HCT116 (cell line): ENCODE results near the gene BRS3. TPM values are rescaled to one million over a fixed set of nuclear protein-coding genes. Genes with fewer than 3 reads are reported as not detected.

Experiments
- ATAC-seq: fragments of 200-7000 bp; cut with Tn5 transposase; 2 replicates; pipeline ENCODE4 v1.9.1; 2020; ENCODE audit warnings: mild to moderate bottlenecking, moderate library complexity
- BruUV-seq: library from RNA; stranded (reverse); fragments of 400-500 nt; replicated peaks from 2 replicates; lab custom pipeline; 2021; lab: Mats Ljungman, UMichigan
- CTCF ChIA-PET: fragments of 300-600 bp; sonication (Branson Sonifier 250); formaldehyde crosslinking; loops from one replicate; lab custom pipeline; 2021; ENCODE audit warnings: antibody characterized with exemption; lab: Charles Lee
- POLR2A ChIA-PET: fragments of 300-600, 350-600 bp; sonication (Branson Sonifier 250); formaldehyde crosslinking; loops from one replicate; lab custom pipeline; 2021; ENCODE audit warnings: antibody characterized with exemption; lab: Charles Lee
- RAD21 ChIA-PET, 2 experiments: fragments of 300-600 bp; sonication (Branson Sonifier 250); formaldehyde crosslinking; loops; one replicate each; lab custom pipeline; 2023; ENCODE audit warnings: low total read pairs in 2 of 2; ENCODE audit not compliant: uncharacterized antibody in 2 of 2, unreplicated experiment in 2 of 2, low non-redundant PET in 1 of 2; lab: Charles Lee
- DNase-seq: peaks from one replicate; pipeline ENCODE4 v3.0.0-alpha.2; 2010; ENCODE audit warnings: low read depth, low spot score
- H2AFZ ChIP-seq: fragments of 200-600 bp; shearing (Covaris generic), sonication (generic); 2 replicates; pipeline ENCODE4 v1.6.1; 2017; ENCODE audit warnings: low read depth, mixed run types, mixed read lengths, antibody characterized with exemption, low read length; ENCODE audit not compliant: poor library complexity, severe bottlenecking
- H3K27ac ChIP-seq: 2 replicates; pipeline ENCODE4 v1.5.1; 2012; ENCODE audit warnings: low read depth, low read length
- H3K27me3 ChIP-seq: fragments of 200-600 bp; sonication (generic); 2 replicates; pipeline ENCODE4 v1.6.1; 2016; ENCODE audit warnings: mixed run types, low read length, mixed read lengths; ENCODE audit not compliant: insufficient read depth
- H3K36me3 ChIP-seq, 2 experiments: fragments of 200-500 bp in 1 of 2; fragments of 200-600 bp in 1 of 2; sonication (Bioruptor generic) in 1 of 2; sonication (generic) in 1 of 2; 2 replicates each; pipeline versions ENCODE4 v1.5.1 to v1.6.1; 2014 to 2016; ENCODE audit warnings: low read length in 2 of 2, inconsistent platforms in 1 of 2, mixed read lengths in 1 of 2, mixed run types in 1 of 2; ENCODE audit not compliant: insufficient read depth in 2 of 2, control insufficient read depth in 1 of 2
- H3K4me1 ChIP-seq, 2 experiments: fragments of 200-600 bp in 1 of 2; sonication (generic) in 1 of 2; 2 replicates each; pipeline versions ENCODE4 v1.5.1 to v1.6.1; 2012 to 2017; ENCODE audit warnings: low read length in 2 of 2, inconsistent platforms in 1 of 2, mild to moderate bottlenecking in 1 of 2, mixed read lengths in 1 of 2, mixed run types in 1 of 2, moderate library complexity in 1 of 2; ENCODE audit not compliant: insufficient read depth in 2 of 2, control insufficient read depth in 1 of 2
- H3K4me2 ChIP-seq: fragments of 200-600 bp; sonication (generic); 2 replicates; pipeline ENCODE4 v1.6.1; 2017; ENCODE audit warnings: mixed run types, low read length, mixed read lengths
- H3K4me3 ChIP-seq, 2 experiments: fragments of 200-600 bp in 1 of 2; sonication (generic) in 1 of 2; replicated peaks in 1 of 2; 2 replicates each; pipeline ENCODE4 v1.5.1; 2011 to 2016; ENCODE audit warnings: low read length in 2 of 2, control low read depth in 1 of 2, low read depth in 1 of 2, mild to moderate bottlenecking in 1 of 2, mixed read lengths in 1 of 2, mixed run types in 1 of 2
- H3K79me2 ChIP-seq: fragments of 200-600 bp; sonication (generic); 2 replicates; pipeline ENCODE4 v1.6.1; 2017; ENCODE audit warnings: mild to moderate bottlenecking, mixed run types, low read length, moderate library complexity, mixed read lengths; ENCODE audit not compliant: insufficient read depth
- H3K9ac ChIP-seq: fragments of 200-600 bp; sonication (generic); 2 replicates; pipeline ENCODE4 v1.6.1; 2016; ENCODE audit warnings: low read length, mixed read lengths
- H3K9me2 ChIP-seq: fragments of 200-600 bp; sonication (generic), shearing (Covaris generic); 2 replicates; pipeline ENCODE4 v1.6.1; 2017; ENCODE audit warnings: mixed run types, mild to moderate bottlenecking, moderate library complexity; ENCODE audit not compliant: insufficient read depth
- H3K9me3 ChIP-seq, 2 experiments: fragments of 200-500 bp in 1 of 2; fragments of 200-600 bp in 1 of 2; sonication (Bioruptor generic) in 1 of 2; sonication (generic) in 1 of 2; 2 replicates each; pipeline ENCODE4 v1.6.1; 2014 to 2017; ENCODE audit warnings: low read length in 2 of 2, mixed read lengths in 2 of 2, inconsistent platforms in 1 of 2, low read depth in 1 of 2, mild to moderate bottlenecking in 1 of 2, mixed run types in 1 of 2, moderate library complexity in 1 of 2; ENCODE audit not compliant: control insufficient read depth in 1 of 2, insufficient read depth in 1 of 2
- H4K20me1 ChIP-seq: fragments of 200-600 bp; sonication (generic), shearing (Covaris generic); 2 replicates; pipeline ENCODE4 v1.6.1; 2017; ENCODE audit warnings: mixed run types, mild to moderate bottlenecking, moderate library complexity; ENCODE audit not compliant: insufficient read depth
- EGR1 ChIP-seq: IDR thresholded peaks from 2 replicates; pipeline ENCODE4 v1.6.1; 2012; ENCODE audit warnings: low read depth
- EZH2 ChIP-seq: fragments of 200-600 bp; sonication (generic); IDR thresholded peaks from 2 replicates; pipeline ENCODE4 v1.6.1; 2017; ENCODE audit warnings: antibody characterized with exemption, mixed run types
- POLR2A ChIP-seq: IDR thresholded peaks from 2 replicates; pipeline ENCODE4 v1.7.0; 2011; ENCODE audit warnings: borderline replicate concordance; ENCODE audit not compliant: insufficient read depth, insufficient read length; ENCODE audit errors: extremely low read depth
- RAD21 ChIP-seq: IDR thresholded peaks from 2 replicates; pipeline ENCODE4 v1.6.1; 2012; ENCODE audit warnings: low read depth, mild to moderate bottlenecking
- SP1 ChIP-seq: IDR thresholded peaks from 2 replicates; pipeline ENCODE4 v1.6.1; 2012; ENCODE audit warnings: low read depth
- intact Hi-C: fragments of 100-400 bp; cut with micrococcal nuclease; formaldehyde crosslinking; loops from 2 replicates; pipeline ENCODE4 v1.10.0; 2022
- total RNA-seq: library from RNA; stranded (reverse); gene quantifications from one replicate; pipeline ENCODE4 v1.2.1, GENCODE V29; 2021; ENCODE audit not compliant: unreplicated experiment
- TF ChIP-seq, protein P1 (sequence below): IDR thresholded peaks from 2 replicates; pipeline ENCODE4 v1.6.1; 2012
- TF ChIP-seq, protein P2 (sequence below): IDR thresholded peaks from 2 replicates; pipeline ENCODE4 v1.6.1; 2011; ENCODE audit warnings: mild to moderate bottlenecking, low read length, moderate library complexity; ENCODE audit not compliant: insufficient replicate concordance; ENCODE audit errors: extremely low read depth
- TF ChIP-seq, protein P3 (sequence below), 3 experiments: fragments of 200-600 bp in 1 of 3; sonication (generic) in 1 of 3; IDR thresholded peaks in 2 of 3; conservative IDR thresholded peaks in 1 of 3; 2 replicates each; pipeline ENCODE4 v1.5.1; 2012 to 2017; ENCODE audit warnings: low read depth in 2 of 3, low read length in 2 of 3, antibody characterized with exemption in 1 of 3, borderline replicate concordance in 1 of 3, control low read depth in 1 of 3, mild to moderate bottlenecking in 1 of 3, mixed read lengths in 1 of 3, mixed run types in 1 of 3, moderate library complexity in 1 of 3; ENCODE audit not compliant: insufficient read depth in 1 of 3

The BRS3 gene
- total RNA-seq, 1 experiment from 2014 or later: not detected

DNA sequence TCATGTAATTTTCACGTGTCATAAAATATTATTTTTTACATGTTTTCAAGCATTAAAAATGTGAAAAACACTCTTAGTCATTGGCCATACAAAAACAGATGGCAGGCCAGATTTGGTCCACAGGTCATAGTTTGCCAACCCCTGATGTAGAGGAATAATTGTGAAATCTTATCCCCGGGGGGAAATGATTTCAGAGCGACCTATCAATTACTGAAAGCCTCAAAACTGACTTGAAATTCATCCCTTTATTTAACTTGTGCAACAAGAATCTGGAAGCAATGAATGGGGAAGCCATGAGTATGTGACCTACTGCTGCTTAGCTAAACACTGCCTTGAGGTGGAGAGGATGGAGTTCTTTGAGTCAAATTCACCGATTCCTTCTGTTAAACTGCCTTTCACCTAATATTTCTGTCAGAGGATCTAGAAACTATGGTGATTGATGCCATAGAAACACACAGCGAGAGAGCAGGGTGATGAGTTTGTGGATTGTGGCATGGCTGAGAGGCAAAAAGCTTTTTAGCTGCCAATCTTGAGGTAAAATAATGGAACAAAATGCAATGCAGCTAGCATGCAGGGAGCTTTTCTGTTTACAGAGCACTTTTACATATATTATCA, 30.3 kb upstream of the BRS3 start:
- Histone ChIP-seq H3K4me2 (no peak overlapping the region), H3K79me2 (no peaks in the 10 kb centered on the region), H3K36me3 (no peaks in the 10 kb centered on the region), H2AFZ (no peak overlapping the region), H4K20me1 (no peaks in the 10 kb centered on the region), H3K4me3 (no peak overlapping the region), H3K9ac (no peak overlapping the region), H3K27me3 (no peaks in the 10 kb centered on the region), H3K9me3 (no peaks in the 10 kb centered on the region), H3K4me1 (no peaks in the 10 kb centered on the region), H3K9me2 (no peaks in the 10 kb centered on the region), H3K27ac (no peak overlapping the region)
- POLR2A ChIA-PET: no interaction called here
- TF ChIP-seq EZH2: no peak
- TF ChIP-seq POLR2A: no peak
- no peak for TF ChIP-seq RAD21
- TF ChIP-seq, protein P1, sequence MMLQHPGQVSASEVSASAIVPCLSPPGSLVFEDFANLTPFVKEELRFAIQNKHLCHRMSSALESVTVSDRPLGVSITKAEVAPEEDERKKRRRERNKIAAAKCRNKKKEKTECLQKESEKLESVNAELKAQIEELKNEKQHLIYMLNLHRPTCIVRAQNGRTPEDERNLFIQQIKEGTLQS: no peak
- no peak for TF ChIP-seq SP1
- TF ChIP-seq, protein P2, sequence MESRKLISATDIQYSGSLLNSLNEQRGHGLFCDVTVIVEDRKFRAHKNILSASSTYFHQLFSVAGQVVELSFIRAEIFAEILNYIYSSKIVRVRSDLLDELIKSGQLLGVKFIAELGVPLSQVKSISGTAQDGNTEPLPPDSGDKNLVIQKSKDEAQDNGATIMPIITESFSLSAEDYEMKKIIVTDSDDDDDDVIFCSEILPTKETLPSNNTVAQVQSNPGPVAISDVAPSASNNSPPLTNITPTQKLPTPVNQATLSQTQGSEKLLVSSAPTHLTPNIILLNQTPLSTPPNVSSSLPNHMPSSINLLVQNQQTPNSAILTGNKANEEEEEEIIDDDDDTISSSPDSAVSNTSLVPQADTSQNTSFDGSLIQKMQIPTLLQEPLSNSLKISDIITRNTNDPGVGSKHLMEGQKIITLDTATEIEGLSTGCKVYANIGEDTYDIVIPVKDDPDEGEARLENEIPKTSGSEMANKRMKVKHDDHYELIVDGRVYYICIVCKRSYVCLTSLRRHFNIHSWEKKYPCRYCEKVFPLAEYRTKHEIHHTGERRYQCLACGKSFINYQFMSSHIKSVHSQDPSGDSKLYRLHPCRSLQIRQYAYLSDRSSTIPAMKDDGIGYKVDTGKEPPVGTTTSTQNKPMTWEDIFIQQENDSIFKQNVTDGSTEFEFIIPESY: no peak
- TF ChIP-seq, protein P3, sequence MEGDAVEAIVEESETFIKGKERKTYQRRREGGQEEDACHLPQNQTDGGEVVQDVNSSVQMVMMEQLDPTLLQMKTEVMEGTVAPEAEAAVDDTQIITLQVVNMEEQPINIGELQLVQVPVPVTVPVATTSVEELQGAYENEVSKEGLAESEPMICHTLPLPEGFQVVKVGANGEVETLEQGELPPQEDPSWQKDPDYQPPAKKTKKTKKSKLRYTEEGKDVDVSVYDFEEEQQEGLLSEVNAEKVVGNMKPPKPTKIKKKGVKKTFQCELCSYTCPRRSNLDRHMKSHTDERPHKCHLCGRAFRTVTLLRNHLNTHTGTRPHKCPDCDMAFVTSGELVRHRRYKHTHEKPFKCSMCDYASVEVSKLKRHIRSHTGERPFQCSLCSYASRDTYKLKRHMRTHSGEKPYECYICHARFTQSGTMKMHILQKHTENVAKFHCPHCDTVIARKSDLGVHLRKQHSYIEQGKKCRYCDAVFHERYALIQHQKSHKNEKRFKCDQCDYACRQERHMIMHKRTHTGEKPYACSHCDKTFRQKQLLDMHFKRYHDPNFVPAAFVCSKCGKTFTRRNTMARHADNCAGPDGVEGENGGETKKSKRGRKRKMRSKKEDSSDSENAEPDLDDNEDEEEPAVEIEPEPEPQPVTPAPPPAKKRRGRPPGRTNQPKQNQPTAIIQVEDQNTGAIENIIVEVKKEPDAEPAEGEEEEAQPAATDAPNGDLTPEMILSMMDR (IDR thresholded peaks at IDR 0.05 in 2 of 3, conservative IDR thresholded peaks at IDR 0.05 in 1 of 3; ENCODE audit: borderline replicate concordance in 1 of 3, insufficient read depth in 1 of 3, low read depth in 2 of 3, low read length in 2 of 3): no peak
- TF ChIP-seq EGR1: no peak
- DNase-seq: no peak
- intact Hi-C loops: no loop called here
- CTCF ChIA-PET: no interaction called here
- BruUV-seq: no TSS peak
- RAD21 ChIA-PET: no interaction called here
- ATAC-seq: no peak
